ENCODE results near the gene PECR.

DNA sequence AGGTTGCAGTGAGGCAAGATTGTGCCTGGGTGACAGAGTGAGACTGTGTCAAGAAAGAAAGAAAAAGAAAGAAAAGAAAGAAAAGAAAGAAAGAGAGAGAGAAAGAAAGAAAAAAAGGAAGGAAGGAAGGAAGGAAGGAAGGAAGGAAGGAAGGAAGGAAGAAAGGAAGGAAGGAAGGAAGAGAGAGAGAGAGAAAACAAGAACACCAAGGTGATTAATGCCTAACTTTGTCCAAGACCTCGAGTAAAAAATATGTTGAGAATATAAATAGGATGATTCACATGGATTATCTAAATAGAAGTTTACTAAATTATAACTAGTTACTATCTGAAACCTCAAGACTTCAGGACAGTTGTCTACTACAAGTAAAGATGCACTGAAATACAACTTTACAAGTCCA, 7.2 kb downstream of the PECR start:
- TF ChIP-seq POLR2A (IDR thresholded peaks at IDR 0.05), result no peak
- TF ChIP-seq, protein P1, sequence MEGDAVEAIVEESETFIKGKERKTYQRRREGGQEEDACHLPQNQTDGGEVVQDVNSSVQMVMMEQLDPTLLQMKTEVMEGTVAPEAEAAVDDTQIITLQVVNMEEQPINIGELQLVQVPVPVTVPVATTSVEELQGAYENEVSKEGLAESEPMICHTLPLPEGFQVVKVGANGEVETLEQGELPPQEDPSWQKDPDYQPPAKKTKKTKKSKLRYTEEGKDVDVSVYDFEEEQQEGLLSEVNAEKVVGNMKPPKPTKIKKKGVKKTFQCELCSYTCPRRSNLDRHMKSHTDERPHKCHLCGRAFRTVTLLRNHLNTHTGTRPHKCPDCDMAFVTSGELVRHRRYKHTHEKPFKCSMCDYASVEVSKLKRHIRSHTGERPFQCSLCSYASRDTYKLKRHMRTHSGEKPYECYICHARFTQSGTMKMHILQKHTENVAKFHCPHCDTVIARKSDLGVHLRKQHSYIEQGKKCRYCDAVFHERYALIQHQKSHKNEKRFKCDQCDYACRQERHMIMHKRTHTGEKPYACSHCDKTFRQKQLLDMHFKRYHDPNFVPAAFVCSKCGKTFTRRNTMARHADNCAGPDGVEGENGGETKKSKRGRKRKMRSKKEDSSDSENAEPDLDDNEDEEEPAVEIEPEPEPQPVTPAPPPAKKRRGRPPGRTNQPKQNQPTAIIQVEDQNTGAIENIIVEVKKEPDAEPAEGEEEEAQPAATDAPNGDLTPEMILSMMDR (IDR thresholded peaks at IDR 0.05), result no peak
